HL-60/S4 treated with phorbol 12-myristate 13-acetate at 8.2 ng/mL for 4 days and 3 days (cell line): Measurements from ENCODE around the gene CFAP97.

ENCODE experiments used
- in situ Hi-C: fragments of 300-500 bp; cut with MboI; formaldehyde crosslinking; loops from 2 replicates; pipeline ENCODE4 v1.15.0; 2022; ENCODE audit warnings: low sequenced_read_pairs

CFAP97 gene

DNA sequence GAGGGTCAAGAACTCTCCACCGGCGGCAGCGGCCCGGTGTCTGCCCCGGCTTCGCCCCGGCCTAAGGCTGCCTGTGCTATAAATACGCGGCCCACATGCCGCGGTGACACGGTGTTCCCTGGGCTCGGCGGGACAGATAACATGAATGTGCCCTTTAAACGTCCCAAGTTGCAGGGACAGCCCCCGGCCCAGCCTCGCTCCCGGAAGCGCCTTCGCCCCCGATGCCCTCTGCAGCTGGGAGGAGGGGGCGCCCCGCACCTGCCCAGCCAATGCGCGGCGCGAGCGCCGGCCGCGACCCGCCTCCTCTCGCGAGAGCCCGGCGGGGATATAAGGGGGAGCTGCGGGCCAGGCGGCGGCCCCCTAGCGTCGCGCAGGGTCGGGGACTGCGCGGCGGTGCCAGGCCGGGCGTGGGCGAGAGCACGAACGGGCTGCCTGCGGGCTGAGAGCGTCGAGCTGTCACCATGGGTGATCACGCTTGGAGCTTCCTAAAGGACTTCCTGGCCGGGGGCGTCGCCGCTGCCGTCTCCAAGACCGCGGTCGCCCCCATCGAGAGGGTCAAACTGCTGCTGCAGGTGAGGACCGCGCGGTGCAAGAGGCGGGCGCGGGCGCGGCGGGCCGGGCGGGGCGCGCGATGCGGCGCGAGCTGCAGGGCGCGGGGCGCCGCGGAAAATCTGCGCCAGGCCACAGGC, 60.7 kb downstream of the CFAP97 start, which contains the start of gene SLC25A4:
SLC25A4 (plus strand) TSS at position 355 of the 689 bp plus-strand sequence; CDS start at position 462, 107 bp downstream.
- in situ Hi-C loops = loop anchor here (25.0 kb wide), 1 partner anchor 106 kb away; no protein-coding TSS in a partner anchor

DNA sequence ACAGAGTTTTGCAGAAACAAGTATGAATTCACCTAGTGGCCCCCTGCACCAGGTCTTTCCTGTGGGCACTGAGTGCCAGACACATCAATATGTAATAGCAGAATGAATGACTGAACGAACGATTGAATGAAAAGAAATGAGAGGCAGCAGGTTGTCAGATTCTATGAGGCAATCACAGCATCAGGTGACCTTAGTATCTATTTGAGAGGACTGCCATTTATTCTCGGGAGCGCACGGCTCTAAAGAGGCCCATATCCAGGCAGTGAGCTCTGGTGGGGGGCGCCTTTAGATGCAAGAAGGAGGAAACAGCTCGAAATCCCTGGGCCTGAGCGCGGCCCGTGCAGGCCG, 61.3 kb downstream of the CFAP97 start:
- in situ Hi-C loops = loop anchor here (25.0 kb wide), 1 partner anchor 105 kb away; no protein-coding TSS in a partner anchor

DNA sequence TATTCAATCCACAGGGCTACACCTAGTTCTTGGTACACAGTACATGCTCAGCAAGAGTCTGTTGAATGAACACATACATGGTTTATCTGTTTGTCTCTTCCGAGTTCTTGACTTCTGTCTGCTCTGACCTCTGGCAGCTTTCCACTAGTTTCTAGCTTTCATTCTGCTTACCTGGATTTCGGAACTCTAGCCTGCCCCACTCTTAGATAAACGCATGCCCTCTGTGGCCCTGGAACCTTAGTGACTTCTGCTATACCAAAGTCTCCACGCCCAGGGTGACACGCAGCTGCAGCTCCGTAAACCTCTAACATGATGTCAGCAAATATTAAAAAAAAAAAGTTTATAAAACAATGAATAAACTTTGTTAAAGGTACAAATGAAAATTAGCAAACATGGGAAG, 62.0 kb downstream of the CFAP97 start:
- in situ Hi-C loops = loop anchor here (25.0 kb wide), 1 partner anchor 104 kb away; no protein-coding TSS in a partner anchor

DNA sequence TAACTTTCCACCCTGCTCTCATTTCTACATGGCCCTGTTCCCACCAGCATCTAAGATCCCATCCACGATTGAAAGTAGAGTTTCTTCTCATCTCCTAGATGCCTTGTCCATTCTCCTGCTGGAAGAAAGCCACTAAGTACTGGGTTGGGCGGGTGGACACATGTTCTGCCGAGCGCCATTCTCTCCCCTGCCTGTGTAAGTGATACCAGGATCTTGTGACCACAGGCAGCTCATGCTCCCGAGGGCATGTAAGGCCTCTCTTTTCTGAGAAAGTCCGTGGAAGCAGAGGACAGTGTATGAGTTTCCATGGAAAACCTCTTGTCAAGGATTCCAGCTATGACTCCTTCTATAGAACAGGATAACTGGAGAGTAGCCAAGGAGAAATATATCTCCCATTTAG, 64.1 kb downstream of the CFAP97 start:
- in situ Hi-C loops = loop anchor here (25.0 kb wide), 1 partner anchor 102 kb away; no protein-coding TSS in a partner anchor

DNA sequence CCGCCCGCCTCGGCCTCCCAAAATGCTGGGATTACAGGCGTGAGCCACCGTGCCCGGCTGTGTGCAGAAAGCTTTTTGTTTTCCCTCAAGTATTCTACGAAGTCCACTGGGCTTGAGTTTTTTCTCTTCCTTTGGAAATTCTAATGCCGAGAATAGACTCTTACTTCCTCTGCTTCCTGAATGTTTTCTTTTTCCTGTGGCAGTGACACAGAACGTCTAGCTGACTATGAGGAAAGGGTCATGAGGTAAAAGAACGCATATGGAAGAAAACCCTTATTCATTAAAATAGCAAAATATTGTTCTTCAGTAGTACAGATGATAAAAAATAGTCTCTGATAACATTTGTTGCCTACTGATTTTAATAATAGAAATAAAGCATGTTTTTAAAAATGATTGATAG, 65.6 kb downstream of the CFAP97 start:
- in situ Hi-C loops = loop anchor here (25.0 kb wide), 1 partner anchor 101 kb away; no protein-coding TSS in a partner anchor

DNA sequence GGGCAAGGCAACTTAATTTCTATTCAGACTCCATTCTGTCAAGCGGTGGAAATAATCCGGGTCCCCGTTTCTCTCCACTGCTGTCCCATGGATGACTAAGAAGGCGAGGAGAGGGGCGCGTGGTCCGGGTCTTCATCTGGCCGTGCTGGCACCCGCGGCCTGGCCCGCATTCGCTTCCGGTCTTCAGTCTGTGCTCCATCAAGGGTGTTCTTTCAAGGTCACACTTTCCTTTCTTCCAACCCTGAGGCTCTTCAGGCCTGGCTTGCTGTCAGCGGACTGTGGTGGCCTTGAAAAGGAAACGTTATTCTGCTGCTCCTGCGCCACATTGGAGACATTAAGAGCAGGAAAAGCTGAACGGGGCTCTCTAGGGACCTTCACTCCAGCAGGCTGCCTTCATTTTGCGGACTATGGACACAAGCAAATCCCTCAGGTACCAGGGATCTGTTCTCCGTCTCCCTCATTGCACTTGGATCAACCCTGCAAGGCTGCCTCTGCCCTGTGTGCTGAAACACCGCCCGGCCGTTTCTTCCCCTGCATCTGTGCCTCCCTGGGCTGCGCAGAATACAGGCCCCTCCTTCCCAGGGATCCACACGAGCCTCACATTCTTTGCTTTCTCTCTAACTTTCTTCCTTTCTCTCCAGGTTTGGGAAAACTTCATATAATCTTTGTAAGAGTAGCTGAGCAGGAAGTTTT, 66.4 kb downstream of the CFAP97 start:
- in situ Hi-C loops = loop anchor here (25.0 kb wide), 1 partner anchor 100 kb away; no protein-coding TSS in a partner anchor

- in situ Hi-C loops = loop anchor here (25.0 kb wide), 1 partner anchor 97 kb away; no protein-coding TSS in a partner anchor
These were observed 69.4 kb downstream of the CFAP97 start for GRCh38 chr4:185134307-185134869.

DNA sequence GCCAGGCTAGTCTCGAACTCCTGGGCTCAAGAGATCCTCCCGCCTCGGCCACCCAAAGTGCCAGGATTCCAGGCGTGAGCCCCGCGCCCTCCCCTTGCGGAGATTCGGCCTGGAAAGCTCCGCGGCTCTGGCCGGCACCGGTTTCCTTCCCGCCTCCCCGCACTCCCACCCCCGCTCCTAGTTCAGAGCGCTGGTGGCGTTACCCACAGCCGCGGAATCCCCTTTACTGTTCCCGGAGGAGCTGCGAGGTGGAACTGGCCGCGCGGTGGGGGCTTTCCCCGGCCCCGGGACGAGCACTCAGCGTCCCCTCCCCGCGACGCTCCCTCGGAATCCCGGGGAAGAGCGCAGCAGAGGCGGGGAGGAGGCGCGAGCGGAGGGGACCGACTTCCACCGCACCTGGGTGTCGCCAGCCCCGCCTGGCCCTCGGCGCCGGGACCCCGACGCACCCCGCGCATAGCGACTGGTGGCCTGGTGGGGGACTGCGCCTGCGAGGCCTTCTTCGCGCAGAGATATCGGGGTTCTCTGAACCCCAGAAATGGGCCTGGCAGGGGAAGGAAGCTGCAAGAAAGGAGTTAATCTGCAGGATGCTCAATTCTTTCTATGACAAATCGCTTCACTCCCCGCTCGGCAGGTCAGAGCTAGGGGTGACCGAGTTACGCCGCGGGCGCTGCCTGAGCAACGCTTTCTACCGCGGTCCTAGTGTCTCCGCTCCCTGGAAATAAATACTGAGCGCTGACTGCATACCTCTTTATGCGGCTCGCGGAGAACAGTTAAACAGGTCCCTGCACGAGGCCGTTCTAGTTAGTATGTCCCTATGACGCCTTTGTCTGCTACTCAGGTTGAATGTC, 75.3 kb downstream of the CFAP97 start:
- in situ Hi-C loops = loop anchor here (25.0 kb wide), 1 partner anchor 91 kb away; no protein-coding TSS in a partner anchor

- in situ Hi-C loops = loop anchor here (25.0 kb wide), 1 partner anchor 90 kb away; no protein-coding TSS in a partner anchor
These were observed 76.5 kb downstream of the CFAP97 start for GRCh38 chr4:185127021-185127925.

GRCh38 chr4:185124006-185124405, 79.8 kb downstream of the CFAP97 start:
- in situ Hi-C loops = loop anchor here (25.0 kb wide), 1 partner anchor 362 kb away; no protein-coding TSS in a partner anchor

DNA sequence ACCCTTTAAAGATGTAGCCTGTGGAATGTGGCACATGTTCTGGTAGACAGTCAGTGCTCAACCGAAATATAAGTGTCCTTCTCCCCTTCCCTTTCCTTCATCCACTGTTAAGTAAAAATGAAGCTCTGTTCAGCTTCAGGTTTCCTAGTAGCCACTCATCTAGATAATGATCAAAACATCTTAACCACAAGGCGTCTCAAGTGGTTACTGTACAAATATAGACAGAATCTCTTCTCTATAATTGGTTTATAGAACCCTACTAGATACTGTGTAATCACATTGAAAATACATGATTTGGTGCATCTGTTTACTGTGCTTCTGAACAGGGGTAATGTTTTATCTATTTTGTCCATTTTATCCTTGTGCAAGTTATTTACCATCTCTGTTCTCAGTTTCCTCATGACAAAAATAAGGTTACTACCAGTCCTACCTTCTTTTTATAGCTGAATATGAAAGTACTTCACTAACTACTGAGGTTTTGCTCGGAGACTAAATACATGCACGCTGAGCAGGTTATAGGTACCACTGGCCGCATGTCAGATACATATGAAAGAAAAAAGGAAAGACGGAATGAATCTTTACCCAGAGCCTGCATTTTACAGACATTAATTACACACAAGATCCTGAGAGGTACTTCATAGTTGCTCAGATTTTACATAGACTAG, 81.0 kb downstream of the CFAP97 start:
- in situ Hi-C loops = loop anchor here (25.0 kb wide), 1 partner anchor 361 kb away; no protein-coding TSS in a partner anchor

GRCh38 chr4:185120631-185120946, 83.2 kb downstream of the CFAP97 start:
- in situ Hi-C loops = loop anchor here (25.0 kb wide), 1 partner anchor 358 kb away; no protein-coding TSS in a partner anchor

DNA sequence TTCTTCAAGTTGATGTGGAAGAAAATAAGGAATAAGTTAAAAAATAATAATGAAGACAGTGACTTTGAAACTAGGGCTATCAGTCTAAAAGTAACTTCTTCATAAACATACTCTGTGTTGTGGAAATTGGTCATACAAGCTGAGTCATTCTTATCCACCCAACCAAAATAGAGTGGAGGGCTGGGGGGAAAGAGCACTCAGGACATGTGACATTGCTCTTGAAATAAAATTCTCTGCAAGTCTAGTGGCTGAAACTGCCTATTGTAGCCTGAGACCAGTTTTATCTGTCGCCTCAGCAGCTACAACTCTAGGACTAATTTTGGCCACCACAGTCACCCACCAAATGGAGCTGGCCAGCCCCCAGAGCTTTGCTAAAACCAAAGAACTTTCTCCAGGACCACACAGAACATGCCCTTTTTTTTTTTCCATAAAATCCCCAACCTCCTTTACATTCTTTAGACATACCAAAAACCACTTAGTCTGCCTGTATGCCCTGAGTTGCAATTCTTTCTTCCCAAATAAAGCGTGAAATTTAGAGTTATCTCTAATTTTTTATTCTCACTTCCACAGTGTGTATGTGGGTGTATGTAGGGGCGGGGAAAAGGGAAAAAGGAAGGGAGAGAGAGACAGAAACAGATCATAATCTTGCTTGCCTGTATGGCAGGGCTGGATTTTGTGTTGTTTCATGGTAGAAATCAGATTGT, 83.7 kb downstream of the CFAP97 start:
- in situ Hi-C loops = loop anchor here (25.0 kb wide), 1 partner anchor 358 kb away; no protein-coding TSS in a partner anchor

GRCh38 chr4:185119467-185119866, 84.3 kb downstream of the CFAP97 start:
- in situ Hi-C loops = loop anchor here (25.0 kb wide), 1 partner anchor 357 kb away; no protein-coding TSS in a partner anchor

GRCh38 chr4:185118876-185119275, 84.9 kb downstream of the CFAP97 start:
- in situ Hi-C loops = loop anchor here (25.0 kb wide), 1 partner anchor 357 kb away; no protein-coding TSS in a partner anchor

DNA sequence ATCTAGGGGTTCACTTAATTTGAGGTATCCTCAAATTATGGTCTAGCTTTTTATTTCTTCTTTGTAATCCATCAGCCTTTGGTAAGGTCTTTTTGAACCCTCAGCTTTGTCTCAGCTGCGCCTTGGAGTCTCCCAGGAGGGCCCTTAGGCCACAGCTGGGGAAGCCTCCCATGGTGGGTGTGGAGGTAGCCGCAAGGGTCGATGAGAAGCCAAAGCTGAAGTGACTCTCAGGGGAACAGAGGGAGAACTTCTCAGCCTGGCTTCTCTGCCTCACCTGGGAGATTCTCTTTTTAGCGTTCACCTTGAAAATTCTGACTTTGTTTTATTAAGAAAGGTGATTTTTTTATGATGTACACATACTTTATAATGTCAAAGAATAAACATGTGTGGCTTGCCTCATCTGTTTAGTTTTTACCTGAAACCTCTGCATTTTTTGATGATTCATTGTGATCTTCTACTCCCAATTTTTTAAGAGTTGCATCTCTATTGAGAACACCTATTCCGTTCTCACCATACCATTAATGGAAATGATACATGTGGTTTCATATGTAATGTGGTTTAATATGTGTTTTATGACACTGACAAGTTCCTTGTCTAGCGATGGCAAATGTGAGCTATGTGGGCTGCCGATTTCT, 86.4 kb downstream of the CFAP97 start:
- in situ Hi-C loops = loop anchor here (25.0 kb wide), 1 partner anchor 355 kb away; no protein-coding TSS in a partner anchor

- in situ Hi-C loops = loop anchor here (25.0 kb wide), 1 partner anchor 354 kb away; no protein-coding TSS in a partner anchor
These were observed 88.0 kb downstream of the CFAP97 start for GRCh38 chr4:185115827-185116232.
